Mucosa of descending colon (tissue), 3 donors: Measurements from ENCODE around the gene CORIN. TPM values are rescaled to one million over a fixed set of nuclear protein-coding genes. Genes with fewer than 3 reads are reported as not detected.

Source experiments
- ATAC-seq: fragments of 200-7000 bp; cut with Tn5 transposase; one replicate; pipeline ENCODE4 v1.9.1; 2020; ENCODE audit warnings: mild to moderate bottlenecking, moderate library complexity
- DNase-seq, 3 donors: peaks; one replicate each; pipeline ENCODE4 v3.0.0-alpha.2; 2020
- H3K36me3 ChIP-seq: fragments of 200-600 bp; one replicate; pipeline ENCODE4 v1.8.0; 2021; ENCODE audit warnings: low read depth, mild to moderate bottlenecking
- H3K4me1 ChIP-seq: fragments of 200-600 bp; one replicate; pipeline ENCODE4 v1.8.0; 2021; ENCODE audit warnings: low read depth, mild to moderate bottlenecking
- H3K4me3 ChIP-seq: fragments of 200-600 bp; one replicate; pipeline ENCODE4 v1.8.0; 2021; ENCODE audit warnings: mild to moderate bottlenecking
- H3K9me3 ChIP-seq: fragments of 200-600 bp; one replicate; pipeline ENCODE4 v1.8.0; 2021; ENCODE audit warnings: mild to moderate bottlenecking
- CTCF ChIP-seq: fragments of 200-600 bp; IDR thresholded peaks from one replicate; pipeline ENCODE4 v1.8.0; 2022; ENCODE audit warnings: antibody characterized with exemption, mild to moderate bottlenecking
- intact Hi-C, 2 donors: fragments of 100-400 bp; cut with DNase I in 1 of 2; cut with micrococcal nuclease in 1 of 2; formaldehyde crosslinking; loops; one replicate each; pipeline versions ENCODE4 v1.11.0 to v1.11.1; 2022; cut with DNase I, micrococcal nuclease
- total RNA-seq, 3 donors: library from RNA; stranded (reverse); fragmentation: NEBNext Ultra II Directional in 2 of 3; extraction: Animal tissue kit (Norgen Biotek cat#: 25700) in 2 of 3; gene quantifications; one replicate each; pipeline versions ENCODE4 v1.2.1 to v1.2.4, GENCODE V29; 2021 to 2023
- donor health status: DM: no; HTN: no; CAD: no; lungs with moderate emphysema.
- donor health status: DM: no; HTN: no; CAD: no.
- donor health status: DM: no; HTN: yes; CAD: no.

CORIN gene
- total RNA-seq, 3 donors from 2014 or later: 0.41 to 0.52 (median 0.47) TPM

- intact Hi-C loops: no loop called here
- TF ChIP-seq CTCF: no peak
- Histone ChIP-seq H3K4me3 (no peak overlapping the region), H3K36me3 (no peaks in the 10 kb centered on the region), H3K9me3 (no peaks in the 10 kb centered on the region), H3K4me1 (no peaks in the 10 kb centered on the region)
- DNase-seq (no peak), ATAC-seq (no peak)
Measured at GRCh38 chr4:47615385-47615784, 222.5 kb downstream of the CORIN start.

GRCh38 chr4:47612116-47613023, 225.5 kb downstream of the CORIN start:
- Histone ChIP-seq H3K36me3 (no peaks in the 10 kb centered on the region), H3K4me1 (no peaks in the 10 kb centered on the region), H3K4me3 (no peak overlapping the region), H3K9me3 (no peaks in the 10 kb centered on the region)
- intact Hi-C loops: no loop called here
- TF ChIP-seq CTCF: no peak
- ATAC-seq (no peak), DNase-seq (no peak)

- no peaks in the 10 kb centered on the region for H3K36me3 ChIP-seq
- no peak for TF ChIP-seq CTCF
- H3K4me1 ChIP-seq: no peaks in the 10 kb centered on the region
- no peak overlapping the region for H3K4me3 ChIP-seq
- ATAC-seq (no peak), DNase-seq (no peak)
- intact Hi-C loops: no loop called here
- H3K9me3 ChIP-seq: no peaks in the 10 kb centered on the region
Measured at GRCh38 chr4:47606482-47606881, 231.4 kb downstream of the CORIN start.

- no peak for TF ChIP-seq CTCF
- intact Hi-C loops: no loop called here
- DNase-seq (no peak), ATAC-seq (no peak)
- Histone ChIP-seq H3K4me1 (no peaks in the 10 kb centered on the region), H3K9me3 (no peaks in the 10 kb centered on the region), H3K4me3 (no peak overlapping the region), H3K36me3 (no peaks in the 10 kb centered on the region)
Measured at GRCh38 chr4:47598896-47599295, 239.0 kb downstream of the CORIN start.

- Histone ChIP-seq H3K4me3 (no peak overlapping the region), H3K36me3 (no peaks in the 10 kb centered on the region), H3K9me3 (no peaks in the 10 kb centered on the region), H3K4me1 (no peaks in the 10 kb centered on the region)
- DNase-seq (no peak), ATAC-seq (no peak)
- intact Hi-C loops: no loop called here
- no peak for TF ChIP-seq CTCF
Measured at GRCh38 chr4:47598320-47598719, 239.5 kb downstream of the CORIN start.
